ENCODE measurements around the gene SUMO3.

The SUMO3 gene

GRCh38 chr21:44763451-44764318 lies 54.2 kb downstream of the SUMO3 start:
- peaks cover 18 to 29% of the 10 kb centered on the region in 2 donors for H3K36me3 Mint-ChIP-seq
- no peaks in the 10 kb centered on the region for H3K9me3 Mint-ChIP-seq
- H3K27ac Mint-ChIP-seq = no peak overlapping the region
- peaks cover 11 to 12% of the 10 kb centered on the region in 2 donors for H3K4me1 Mint-ChIP-seq
- H3K4me3 Mint-ChIP-seq = no peak overlapping the region
- ATAC-seq (replicated peaks) (no peak), DNase-seq (no peak)
- H3K27me3 Mint-ChIP-seq = no peaks in the 10 kb centered on the region

- H3K27ac Mint-ChIP-seq = no peak overlapping the region
Observed at GRCh38 chr21:44763050-44763378, 54.8 kb downstream of the SUMO3 start.

GRCh38 chr21:44762221-44763049 lies 55.4 kb downstream of the SUMO3 start:
- no peaks in the 10 kb centered on the region for H3K9me3 Mint-ChIP-seq
- ATAC-seq (replicated peaks) (no peak), DNase-seq (no peak)
- H3K4me1 Mint-ChIP-seq = peaks cover 11 to 12% of the 10 kb centered on the region in 2 donors
- no peak overlapping the region for H3K27ac Mint-ChIP-seq
- no peak overlapping the region for H3K4me3 Mint-ChIP-seq
- H3K27me3 Mint-ChIP-seq = no peaks in the 10 kb centered on the region
- H3K36me3 Mint-ChIP-seq = peaks cover 12 to 22% of the 10 kb centered on the region in 2 donors

More at GRCh38 chr21:44763050-44763378, 54.8 kb downstream of the SUMO3 start:
- peaks cover 12 to 24% of the 10 kb centered on the region in 2 donors for H3K36me3 Mint-ChIP-seq
- peaks cover 11 to 12% of the 10 kb centered on the region in 2 donors for H3K4me1 Mint-ChIP-seq
- H3K9me3 Mint-ChIP-seq = no peaks in the 10 kb centered on the region
- no peaks in the 10 kb centered on the region for H3K27me3 Mint-ChIP-seq
- no peak overlapping the region for H3K4me3 Mint-ChIP-seq
- ATAC-seq (replicated peaks) (no peak), DNase-seq (no peak)

GRCh38 chr21:44761747-44762208 lies 56.1 kb downstream of the SUMO3 start:
- Mint-ChIP-seq H3K4me1 (peaks cover 11 to 12% of the 10 kb centered on the region in 2 donors), H3K4me3 (no peak overlapping the region), H3K27ac (no peak overlapping the region), H3K9me3 (no peaks in the 10 kb centered on the region), H3K27me3 (no peaks in the 10 kb centered on the region), H3K36me3 (peaks cover 12 to 17% of the 10 kb centered on the region in 2 donors)
- ATAC-seq (replicated peaks) = peak in 1 of 2 donors; percentile 14
- DNase-seq = no peak

GRCh38 chr21:44761011-44761729 lies 56.7 kb downstream of the SUMO3 start:
- Mint-ChIP-seq H3K27ac (no peak overlapping the region), H3K9me3 (no peaks in the 10 kb centered on the region), H3K4me1 (peaks cover 8 to 10% of the 10 kb centered on the region in 2 donors), H3K4me3 (no peak overlapping the region), H3K36me3 (peaks cover 12 to 17% of the 10 kb centered on the region in 2 donors), H3K27me3 (no peaks in the 10 kb centered on the region)
- no peak for DNase-seq
- no peak for ATAC-seq (replicated peaks)

- H3K36me3 Mint-ChIP-seq = peaks cover 9 to 11% of the 10 kb centered on the region in 2 donors
- no peaks in the 10 kb centered on the region for H3K27me3 Mint-ChIP-seq
- no peak overlapping the region for H3K27ac Mint-ChIP-seq
- no peaks in the 10 kb centered on the region for H3K9me3 Mint-ChIP-seq
- peaks cover 2% of the 10 kb centered on the region in 2 donors for H3K4me1 Mint-ChIP-seq
- no peak for ATAC-seq (replicated peaks)
- DNase-seq = no peak
- no peak overlapping the region for H3K4me3 Mint-ChIP-seq
Observed at GRCh38 chr21:44760376-44760775, 57.5 kb downstream of the SUMO3 start.

GRCh38 chr21:44759628-44760285 lies 58.1 kb downstream of the SUMO3 start:
- no peaks in the 10 kb centered on the region for H3K27me3 Mint-ChIP-seq
- H3K27ac Mint-ChIP-seq = no peak overlapping the region
- H3K4me3 Mint-ChIP-seq = no peak overlapping the region
- peaks cover 0 to 2% of the 10 kb centered on the region in 2 donors for H3K4me1 Mint-ChIP-seq
- H3K36me3 Mint-ChIP-seq = peaks cover 7 to 10% of the 10 kb centered on the region in 2 donors
- H3K9me3 Mint-ChIP-seq = peaks cover 0 to 5% of the 10 kb centered on the region in 2 donors
- ATAC-seq (replicated peaks) = no peak
- DNase-seq = no peak

- no peak overlapping the region for H3K27ac Mint-ChIP-seq
- DNase-seq (no peak), ATAC-seq (replicated peaks) (no peak)
- H3K9me3 Mint-ChIP-seq = peaks cover 0 to 8% of the 10 kb centered on the region in 2 donors
- no peaks in the 10 kb centered on the region for H3K27me3 Mint-ChIP-seq
- H3K36me3 Mint-ChIP-seq = peaks cover 7 to 10% of the 10 kb centered on the region in 2 donors
- peaks cover 0 to 2% of the 10 kb centered on the region in 2 donors for H3K4me1 Mint-ChIP-seq
- no peak overlapping the region for H3K4me3 Mint-ChIP-seq
Observed at GRCh38 chr21:44758781-44759627, 58.9 kb downstream of the SUMO3 start.

- Mint-ChIP-seq H3K4me3 (no peak overlapping the region), H3K27me3 (no peaks in the 10 kb centered on the region), H3K27ac (no peak overlapping the region), H3K4me1 (peaks cover 0 to 2% of the 10 kb centered on the region in 2 donors), H3K9me3 (peaks cover 0 to 8% of the 10 kb centered on the region in 2 donors), H3K36me3 (peaks cover 12 to 15% of the 10 kb centered on the region in 2 donors)
- no peak for ATAC-seq (replicated peaks)
- no peak for DNase-seq
Observed at GRCh38 chr21:44758141-44758561, 59.7 kb downstream of the SUMO3 start.

- peaks cover 12 to 18% of the 10 kb centered on the region in 2 donors for H3K36me3 Mint-ChIP-seq
- no peak overlapping the region for H3K27ac Mint-ChIP-seq
- ATAC-seq (replicated peaks) (no peak), DNase-seq (no peak)
- no peaks in the 10 kb centered on the region for H3K27me3 Mint-ChIP-seq
- no peak overlapping the region for H3K4me3 Mint-ChIP-seq
- H3K9me3 Mint-ChIP-seq = peaks cover 0 to 8% of the 10 kb centered on the region in 2 donors
- peaks cover 0 to 2% of the 10 kb centered on the region in 2 donors for H3K4me1 Mint-ChIP-seq
Observed at GRCh38 chr21:44757731-44758130, 60.1 kb downstream of the SUMO3 start.

DNA sequence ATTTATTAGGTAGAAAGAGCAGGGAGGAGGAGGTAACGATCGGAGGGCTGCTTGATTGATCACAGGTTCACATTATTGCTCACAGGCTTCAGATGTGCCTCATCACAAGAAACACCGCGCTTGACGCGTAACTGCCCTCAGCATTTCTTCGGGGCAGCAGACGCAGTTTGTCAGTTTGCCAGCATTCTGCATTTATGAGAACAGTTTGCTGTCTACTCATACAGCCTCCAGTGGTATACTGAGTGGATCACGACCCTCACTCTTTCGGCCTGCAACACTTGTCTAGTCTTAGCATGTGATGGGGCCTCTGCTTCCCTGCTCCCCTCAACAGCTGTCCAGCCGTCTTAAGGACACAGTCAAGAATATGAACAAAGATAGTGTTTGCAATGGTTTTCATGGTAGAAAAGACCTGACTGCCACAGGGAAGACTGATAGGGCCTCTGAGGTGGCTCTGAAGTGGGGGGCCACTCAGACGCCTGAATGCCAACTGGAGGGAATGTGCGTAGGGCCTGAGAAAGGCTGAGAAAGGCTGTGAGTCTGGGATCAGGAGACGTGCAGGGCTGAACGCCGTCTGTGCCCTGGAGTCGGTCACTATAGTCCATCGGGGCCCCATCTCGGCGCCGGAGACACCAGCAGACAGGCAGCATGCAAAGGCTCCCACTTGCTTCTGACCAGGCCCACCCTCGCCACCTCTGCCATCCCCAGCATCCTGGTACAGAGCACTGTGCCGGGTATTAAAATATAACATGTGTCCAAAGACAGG lies 61.3 kb downstream of the SUMO3 start:
- Mint-ChIP-seq H3K4me3 (no peak overlapping the region), H3K9me3 (peaks cover 0 to 8% of the 10 kb centered on the region in 2 donors), H3K27me3 (peaks cover 8 to 10% of the 10 kb centered on the region in 2 donors), H3K27ac (no peak overlapping the region), H3K4me1 (peaks cover 0 to 2% of the 10 kb centered on the region in 2 donors), H3K36me3 (peaks cover 15 to 25% of the 10 kb centered on the region in 2 donors)
- ATAC-seq (replicated peaks) (no peak), DNase-seq (no peak)

Data from stimulated activated naive B cell treated with anti-CD40 and anti-IgM and Interleukin-4, amounts not matched to agents 10 μg/mL and 1 μg/mL and 100 μg/mL, for 72 hours (primary cell).